Measurements from ENCODE around the gene SAMSN1.
"Not testable (repeated sequence)": the region's sequence is repeated elsewhere in the genome, so short reads cannot be mapped to it uniquely, and the experiment has no call there.

The SAMSN1 gene

DNA sequence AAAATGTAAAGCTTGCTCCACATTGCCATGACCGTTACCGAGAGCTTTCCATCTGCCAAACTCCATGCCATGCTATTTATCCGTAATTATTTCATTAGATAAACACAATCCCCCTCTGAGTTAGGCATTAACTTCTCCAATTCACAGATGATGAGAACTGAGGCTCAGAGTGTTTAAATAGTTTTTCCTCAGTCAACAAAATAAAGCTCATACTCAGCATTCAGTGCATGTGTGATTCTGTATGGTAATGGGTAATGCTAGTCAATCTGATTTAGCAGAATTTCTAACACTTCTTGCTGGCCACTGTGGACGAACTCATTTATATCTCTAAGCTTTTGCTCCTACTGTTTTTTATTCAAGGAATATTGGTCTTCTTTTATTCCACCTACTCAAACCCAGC, 17.3 kb downstream of the SAMSN1 start:
- no peak for DNase-seq

DNA sequence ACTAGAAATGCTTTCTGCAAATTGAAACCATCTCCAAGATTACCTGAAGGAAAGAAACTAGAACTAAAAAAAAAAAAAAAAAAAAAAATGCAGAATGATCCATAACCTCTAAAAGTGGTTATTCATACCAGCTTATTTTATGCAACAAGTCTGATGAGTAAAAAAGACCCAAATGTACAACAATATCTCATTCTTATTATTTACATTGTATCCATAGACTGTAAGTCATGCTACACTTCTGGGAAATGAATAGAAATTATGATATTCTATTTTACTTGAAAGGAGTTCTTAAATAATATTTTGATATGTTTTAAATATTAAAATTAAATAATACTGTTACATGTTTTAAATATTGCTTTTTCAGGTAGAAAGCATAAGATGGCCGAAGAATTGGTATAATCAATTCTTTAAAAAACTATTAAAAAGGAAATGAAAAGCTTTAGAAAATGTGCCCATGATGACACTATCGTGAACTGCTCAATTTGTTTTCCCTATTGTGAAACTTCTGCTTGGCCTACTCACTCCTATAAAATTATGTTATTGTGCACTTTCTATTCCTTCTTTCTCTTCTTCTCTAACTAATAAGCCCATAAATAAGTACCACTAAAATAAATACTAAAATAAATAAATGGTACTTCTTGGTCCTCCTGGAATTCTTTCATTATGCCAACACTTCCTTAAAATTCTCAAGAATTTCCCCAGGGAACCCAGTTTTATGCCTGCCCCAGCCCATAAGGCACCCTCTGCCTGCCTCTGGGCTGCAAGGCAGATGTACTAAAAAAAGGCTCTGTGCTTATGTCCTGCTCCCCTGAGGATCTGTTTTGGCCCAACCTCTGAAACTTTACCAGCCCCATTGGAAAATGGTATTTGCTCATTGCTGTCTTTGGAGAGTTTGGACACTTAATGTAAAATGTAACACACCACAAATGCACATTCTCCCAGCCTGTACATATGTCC, 18.1 kb downstream of the SAMSN1 start:
- no peak for DNase-seq

DNA sequence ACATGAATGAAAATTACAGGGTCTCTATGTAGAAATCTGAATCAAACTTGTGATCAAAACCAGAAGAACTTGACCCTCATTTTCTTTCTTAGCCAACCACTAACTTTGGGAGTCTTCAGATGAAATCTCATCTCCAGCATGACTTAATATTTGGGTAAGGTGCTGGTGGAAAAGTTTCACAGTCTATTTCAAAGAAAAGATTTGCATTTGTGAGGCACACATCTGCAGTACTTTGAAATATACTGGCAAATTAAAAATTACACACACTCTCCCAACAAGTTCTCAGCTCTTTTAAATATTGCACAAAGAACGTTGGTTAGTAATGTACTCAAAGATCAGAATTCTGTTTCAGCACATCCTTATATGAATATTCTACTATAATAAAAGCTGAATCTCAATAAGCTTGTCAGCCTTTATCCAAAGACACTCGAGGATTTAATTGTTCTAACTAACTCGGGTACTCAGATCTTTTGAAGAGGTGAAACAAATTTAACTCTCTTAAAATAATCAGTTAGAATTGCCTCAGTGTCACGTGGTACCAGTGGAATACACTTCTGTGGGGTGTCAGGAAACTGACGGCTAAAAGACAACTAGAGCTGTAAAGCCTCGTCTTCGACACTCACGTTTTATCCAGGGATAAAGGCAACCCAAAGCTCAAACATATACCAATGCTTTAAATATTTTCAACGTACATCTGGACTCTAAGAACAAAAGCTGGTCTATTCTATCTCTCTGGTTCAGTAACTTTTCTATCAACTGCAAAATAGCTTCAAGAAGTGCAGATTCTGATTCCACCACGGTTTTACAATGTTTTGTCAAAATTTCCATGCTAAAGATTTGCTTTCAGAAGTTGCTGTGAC, 19.0 kb downstream of the SAMSN1 start:
- DNase-seq, result no peak

DNA sequence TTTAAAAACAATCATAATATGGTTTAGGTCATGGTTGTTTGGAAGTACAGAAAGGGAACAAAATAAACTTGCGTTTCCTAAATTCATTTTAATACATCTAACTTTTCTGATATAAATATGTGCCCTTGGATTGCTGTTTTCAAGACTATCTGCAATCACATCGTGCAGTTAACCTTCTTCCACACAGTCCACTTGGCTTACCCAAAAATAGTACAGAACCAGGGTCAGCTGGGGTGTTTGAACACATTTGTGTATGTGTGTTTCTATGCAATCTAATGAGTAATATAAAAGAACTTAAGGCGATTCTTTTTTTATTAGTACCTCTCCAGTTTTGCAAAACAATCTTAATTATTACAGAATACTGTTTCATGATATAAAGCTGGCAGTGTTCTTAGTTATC, 19.9 kb downstream of the SAMSN1 start:
- DNase-seq, result no peak

DNA sequence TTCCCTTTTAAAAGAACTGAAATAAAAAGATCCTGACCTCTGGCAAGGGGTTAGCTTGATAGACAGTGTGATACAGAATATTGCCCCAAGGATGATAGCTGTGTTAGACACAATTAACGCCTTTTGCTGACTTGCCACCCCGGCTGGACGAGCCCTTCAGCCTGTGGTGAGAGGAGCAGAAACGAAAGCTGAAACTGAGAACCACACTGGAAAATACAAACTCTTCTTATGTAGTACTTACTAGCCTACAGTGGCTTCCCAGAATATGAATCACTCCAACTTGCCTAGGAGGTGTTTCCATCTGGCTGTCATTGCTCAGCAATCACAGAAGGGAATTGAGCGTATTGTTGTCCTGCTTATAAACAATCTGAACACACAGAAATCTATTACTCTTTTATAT, 22.9 kb downstream of the SAMSN1 start:
- peak in 1 of 56 donors; percentile 13 for DNase-seq

DNA sequence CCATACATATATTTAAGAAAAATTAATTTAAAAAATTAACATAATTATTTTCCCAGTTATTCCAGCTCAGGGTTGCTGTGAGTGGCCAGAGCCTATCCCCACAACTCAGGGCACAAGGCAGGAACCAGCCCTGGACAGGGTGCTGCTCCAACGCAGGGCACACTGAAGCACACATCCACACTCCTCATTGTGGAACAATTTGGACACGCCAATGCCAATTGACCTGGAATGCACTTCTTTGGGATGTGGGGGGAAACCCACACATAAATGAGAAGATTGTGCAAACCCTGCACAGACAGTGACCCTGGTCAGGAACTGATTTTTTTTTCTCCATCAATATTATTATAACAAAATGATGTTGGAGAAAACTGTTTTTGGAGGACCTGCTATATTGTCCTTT, 23.4 kb downstream of the SAMSN1 start:
- DNase-seq, result no peak

DNA sequence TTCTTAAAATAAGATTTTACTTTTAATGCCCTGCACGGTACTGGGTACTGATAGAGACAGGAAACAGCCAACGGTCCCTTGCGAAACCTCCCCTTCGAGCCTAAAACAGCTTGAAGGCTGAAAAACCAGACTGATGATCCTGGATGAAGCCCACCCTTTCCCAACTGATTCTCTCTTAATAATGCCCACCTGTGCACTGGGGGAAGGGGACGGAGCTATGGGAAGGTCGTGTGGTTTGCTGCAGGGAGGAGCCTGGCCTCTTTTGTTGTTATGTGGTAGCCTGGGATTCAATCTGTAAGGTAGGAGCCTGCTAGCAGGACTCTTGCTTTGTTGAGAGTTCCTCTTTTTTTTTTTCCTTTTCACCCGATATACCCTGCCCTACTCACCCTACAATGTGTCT, 25.6 kb downstream of the SAMSN1 start:
- DNase-seq, result no peak

DNA sequence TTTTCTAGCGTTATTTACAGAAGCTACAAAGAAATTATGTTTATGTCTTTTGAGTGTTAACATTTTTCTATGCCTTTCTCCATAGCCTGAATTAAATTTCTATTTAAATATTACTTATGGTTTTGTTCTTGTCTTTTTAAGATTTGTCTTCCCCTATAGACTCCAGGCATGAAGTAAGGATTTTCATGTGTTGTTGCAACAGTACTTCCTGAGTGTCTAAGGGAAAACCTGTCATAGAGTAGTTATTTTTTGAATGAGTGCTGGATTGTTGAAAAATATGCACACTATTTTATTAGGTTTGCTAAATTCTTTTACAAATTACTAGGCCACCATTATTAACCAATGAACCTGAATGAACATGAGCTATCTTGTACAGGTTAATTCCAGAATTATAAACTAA, 27.1 kb downstream of the SAMSN1 start:
- no peak for DNase-seq

DNA sequence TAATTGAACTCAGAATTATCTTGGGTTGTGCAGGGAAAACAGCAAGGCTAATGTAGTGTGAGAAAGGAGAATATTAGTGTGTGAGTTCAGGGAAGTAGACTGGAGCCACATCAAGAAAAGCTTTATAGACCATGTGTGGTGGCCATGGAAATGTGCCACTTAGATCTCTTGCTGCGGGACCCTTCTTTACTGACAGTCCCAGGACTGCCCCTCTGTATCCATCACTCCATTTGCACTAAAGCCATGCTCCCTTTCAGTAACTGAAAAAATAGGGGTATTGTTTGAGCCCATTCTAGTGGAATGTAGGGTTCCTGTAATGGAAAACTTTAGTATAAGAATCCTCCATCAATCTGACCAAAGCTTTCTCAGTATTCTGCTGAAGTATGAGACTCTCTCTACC, 32.3 kb downstream of the SAMSN1 start:
- DNase-seq, result no peak

DNA sequence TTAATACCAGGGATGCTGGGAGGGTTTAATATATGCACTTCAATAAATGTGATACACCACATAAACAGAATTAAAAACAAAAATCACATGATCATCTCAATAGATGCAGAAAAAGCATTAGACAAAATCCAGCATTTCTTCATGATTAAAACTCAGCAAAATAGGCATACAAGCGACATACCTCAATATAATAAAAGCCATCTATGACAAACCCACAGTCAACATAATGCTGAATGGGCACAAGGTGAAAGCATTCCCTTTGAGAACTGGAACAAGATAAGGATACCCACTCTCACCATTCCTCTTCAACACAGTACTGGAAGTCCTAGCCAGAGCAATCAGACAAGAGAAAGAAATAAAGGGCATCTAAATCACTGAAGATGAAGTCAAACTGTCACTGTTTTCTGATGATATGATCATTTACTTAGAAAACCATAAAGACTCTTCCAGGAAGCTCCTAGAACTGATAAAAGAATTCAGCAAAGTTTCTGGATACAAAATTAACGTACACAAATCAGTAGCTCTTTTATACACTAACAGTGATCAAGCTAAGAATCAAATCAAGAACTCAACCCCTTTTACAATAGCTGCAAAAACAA, 39.2 kb downstream of the SAMSN1 start:
- DNase-seq, result not testable (repeated sequence)

DNA sequence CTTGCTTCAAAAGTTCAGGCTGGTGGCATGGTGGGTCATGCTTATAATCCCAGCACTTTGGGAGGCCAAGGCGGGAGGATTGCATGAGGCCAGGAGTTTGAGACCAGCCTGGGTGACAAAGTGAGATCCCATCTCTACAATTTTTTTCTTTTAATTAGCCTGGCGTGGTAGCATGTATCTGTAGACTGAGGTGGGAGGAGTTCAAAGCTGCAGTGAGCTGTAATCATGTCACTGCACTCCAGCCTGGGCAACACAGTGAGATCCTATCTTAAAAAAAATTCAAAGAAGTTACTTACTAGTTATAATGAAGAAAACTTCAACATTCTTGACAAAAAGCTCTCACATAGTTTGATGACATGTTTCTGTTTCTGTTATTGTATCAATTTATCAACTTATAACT, 45.2 kb downstream of the SAMSN1 start:
- DNase-seq, result no peak

DNA sequence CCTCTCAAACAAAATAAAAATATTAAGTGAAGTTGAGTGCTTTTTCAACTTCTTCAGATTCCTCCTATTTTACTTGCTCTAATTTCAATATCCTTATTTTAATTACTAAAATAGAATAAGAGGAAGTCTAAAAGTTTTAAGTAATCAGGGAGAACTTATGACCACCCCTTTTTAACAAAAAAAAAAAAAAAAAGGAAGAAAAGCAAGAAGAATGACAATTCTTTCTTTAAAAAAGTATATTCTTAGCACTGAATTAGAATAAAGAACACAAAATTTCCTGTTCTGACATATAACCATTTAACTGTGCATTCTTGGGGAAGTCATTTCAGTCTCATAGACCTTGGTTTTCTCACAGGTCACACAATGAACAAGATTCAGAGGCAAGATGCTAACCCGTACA, 46.8 kb downstream of the SAMSN1 start:
- no peak for DNase-seq

DNA sequence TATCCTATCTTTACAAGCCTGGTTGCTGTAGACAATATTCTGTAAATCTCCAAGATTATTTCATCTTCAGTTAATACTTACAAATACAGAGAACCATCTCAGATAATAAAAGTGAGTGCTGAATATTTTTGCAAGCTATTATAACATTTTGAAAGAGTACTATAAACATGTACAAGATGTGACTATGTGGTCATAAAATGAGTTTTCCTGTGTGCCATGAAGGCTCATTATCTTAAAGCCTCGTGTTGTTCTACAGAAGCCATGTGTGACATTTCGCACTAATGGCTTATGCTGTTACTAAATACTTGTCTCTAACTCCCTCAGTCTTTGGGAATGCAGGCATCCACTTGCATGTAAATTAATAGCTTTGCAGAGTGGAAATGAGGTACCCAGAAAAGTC, 48.3 kb downstream of the SAMSN1 start:
- no peak for DNase-seq

DNA sequence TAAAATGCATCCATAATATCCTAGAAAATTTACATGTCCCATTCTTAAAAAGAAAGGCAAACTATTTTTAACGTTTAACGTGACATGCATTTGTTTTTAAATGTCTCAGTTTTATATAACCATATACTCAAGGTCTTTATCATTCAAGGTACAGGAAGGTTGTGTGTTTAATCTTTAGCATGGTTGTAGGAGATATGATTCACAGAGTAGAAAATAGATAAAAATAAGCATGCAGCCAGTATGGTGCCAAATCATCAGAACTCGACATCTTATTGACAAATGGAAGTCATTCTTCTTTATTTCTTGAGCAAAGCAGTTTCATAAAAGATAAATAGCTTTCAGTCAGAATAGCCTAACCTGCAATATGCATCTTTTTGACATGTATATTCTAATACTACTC, 51.0 kb downstream of the SAMSN1 start:
- no peak for DNase-seq

DNA sequence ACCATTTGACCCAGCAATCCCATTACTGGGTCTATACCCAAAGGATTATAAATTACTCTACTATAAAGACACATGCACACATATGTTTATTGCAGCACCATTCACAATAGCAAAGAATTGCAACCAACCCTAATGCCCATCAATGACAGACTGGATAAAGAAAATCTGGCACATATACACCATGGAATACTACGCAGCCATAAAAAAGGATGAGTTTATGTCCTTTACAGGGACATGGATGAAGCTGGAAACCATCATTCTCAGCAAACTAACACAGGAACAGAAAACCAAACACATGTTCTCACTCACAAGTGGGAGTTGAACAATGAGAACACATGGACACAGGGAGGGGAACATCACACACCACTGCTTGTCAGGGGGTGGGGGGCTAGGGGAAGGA, 51.9 kb downstream of the SAMSN1 start:
- not testable (repeated sequence) for DNase-seq

DNA sequence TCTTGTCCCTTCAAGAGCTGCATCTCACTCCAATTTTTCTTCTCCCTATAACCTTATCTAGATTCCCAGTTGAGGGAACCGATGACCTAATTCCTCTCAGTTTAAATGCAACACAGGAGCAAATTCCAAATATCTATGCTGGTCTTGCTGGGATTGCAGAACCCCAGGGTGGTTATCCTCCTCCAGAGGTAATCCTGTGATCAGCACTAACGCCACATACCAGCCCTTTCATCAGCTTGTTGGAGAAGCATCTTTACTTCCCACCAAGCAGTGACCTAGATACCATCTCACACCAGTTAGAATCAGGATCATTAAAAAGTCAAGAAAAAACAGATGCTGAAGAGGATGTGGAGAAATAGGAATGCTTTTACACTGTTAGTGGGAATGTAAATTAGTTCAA, 52.4 kb downstream of the SAMSN1 start:
- no peak for DNase-seq

DNA sequence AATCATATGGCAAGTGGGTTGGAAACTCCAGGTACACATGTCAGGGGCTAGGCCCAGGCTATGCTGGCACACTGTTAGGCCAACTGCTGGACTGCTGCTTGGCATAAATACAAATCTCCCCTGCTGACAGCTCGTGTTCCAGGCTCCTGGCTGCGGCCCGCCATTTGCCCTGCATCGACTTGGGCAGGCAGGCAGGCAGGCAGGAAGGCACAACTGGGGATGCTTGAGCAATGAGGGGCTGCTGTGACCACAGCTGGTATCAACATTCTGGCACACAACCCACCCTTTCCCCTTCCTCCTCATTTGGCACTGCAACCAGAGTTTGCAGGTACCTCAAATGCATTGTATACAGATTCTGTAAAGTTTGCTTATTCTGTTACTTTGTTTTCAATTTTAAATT, 53.2 kb downstream of the SAMSN1 start:
- no peak for DNase-seq

DNA sequence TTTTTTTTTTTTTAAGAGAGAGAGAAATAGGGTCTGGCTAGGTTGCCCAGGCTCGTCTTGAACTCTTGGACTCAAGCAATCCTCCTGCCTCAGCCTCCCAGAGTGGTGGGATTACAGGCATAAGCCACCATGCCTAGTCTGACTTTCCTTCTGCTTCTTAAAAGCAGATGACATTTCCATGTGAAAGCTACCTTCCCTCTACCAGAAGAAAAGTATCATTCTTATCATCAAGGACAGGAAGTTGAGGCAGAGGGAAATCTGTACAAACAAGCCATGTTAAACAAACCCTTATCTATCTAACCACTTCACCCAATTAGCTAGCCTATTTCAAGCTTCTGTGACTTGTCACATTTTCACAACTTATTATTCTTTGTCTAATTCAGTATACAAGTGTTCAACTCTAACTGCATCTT, 54.8 kb downstream of the SAMSN1 start:
- DNase-seq, result no peak

DNA sequence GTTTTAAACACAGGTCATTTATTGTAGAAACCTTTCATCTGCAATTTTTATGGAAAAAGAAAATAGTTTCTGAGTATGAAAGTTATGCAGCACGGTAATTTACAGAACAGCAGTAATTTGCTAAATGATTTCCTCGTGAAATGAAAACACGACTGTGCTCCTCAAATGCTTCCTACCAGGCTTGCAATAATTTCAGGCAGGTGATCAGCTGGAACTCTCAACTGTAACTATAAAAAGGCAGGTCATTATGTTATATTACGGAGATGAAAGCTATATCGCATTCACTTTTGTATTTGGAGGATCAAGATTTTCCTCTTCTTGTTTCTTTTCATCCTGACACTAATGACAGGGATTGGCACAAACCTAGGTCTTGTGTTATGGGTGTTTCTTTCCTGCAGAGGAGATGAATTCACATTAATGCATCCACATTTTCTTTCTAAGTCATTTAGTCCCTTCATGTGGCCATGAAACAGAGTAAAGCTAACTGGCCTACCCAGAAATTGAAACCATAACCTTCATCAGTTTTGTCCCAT, 57.4 kb downstream of the SAMSN1 start:
- DNase-seq, result no peak

DNA sequence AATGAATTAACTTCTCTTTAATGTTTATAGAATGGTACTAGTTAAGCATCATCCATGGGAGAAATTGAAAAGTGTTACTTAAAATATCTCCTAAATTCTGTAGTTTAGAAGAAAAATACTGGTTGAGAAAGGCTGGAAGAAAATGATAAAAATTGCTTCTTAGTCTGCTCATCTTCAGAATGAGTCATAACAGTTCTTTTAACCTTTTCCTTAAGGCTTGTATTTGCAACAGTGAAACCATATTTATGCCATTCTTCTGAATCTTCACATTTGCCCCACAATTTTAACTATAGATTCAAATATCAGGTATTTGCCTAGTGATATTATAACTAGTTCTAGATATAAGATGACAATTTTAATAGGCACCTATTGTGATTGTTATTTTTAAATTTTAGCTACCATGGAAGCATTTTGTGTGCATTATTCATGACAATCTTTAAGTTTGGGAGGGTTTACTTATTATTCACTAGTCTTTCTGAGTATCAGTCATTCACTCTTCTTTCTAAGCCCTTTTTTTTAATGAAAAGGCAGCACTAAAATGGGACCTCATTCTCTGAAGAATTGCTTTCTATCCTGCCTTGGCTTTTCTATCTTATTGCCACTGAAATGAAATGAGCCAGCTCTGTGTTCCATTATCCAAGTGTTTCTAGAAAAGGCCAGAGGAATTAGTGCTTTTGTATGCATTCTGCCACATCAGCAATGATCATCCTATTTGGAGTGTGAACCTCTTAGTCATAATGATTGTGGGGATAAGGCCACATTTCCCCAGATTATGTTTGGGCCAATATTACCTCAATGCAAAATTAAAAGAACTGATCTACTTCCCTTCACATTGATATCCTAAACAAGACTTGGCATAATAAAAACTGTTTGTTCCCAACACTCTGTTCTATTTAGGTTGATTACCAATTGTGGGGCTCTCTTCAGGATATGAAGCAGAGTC, 58.4 kb downstream of the SAMSN1 start:
- DNase-seq, result peak in 1 of 56 donors; percentile 11

DNA sequence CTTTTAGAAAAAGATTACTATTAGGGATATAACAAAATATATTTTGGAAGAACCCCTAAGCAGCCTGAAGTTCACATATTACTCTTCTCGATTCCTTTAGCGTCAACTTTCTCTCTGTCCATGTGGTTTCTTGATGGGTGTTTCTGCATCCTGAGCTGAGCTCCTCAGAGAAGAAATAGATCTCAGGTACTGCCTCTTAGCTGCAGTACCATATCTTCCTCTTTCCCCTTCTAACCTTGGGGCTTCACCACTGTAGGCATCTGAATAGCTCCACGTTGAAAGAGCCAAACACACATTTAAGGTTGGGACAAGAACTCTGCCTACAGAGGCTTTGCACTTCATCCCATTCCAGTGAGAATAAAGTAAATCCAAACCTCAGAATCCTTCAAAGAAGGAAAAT, 59.2 kb downstream of the SAMSN1 start:
- no peak for DNase-seq
